ENCODE data around the gene PIGM. TPM values are rescaled to one million over a fixed set of nuclear protein-coding genes. Genes with fewer than 3 reads are reported as not detected.

Gene PIGM
- total and polyA plus RNA-seq, 2 experiments from 2014 or later: 5.0 TPM

GRCh38 chr1:160068225-160068624 is 36.4 kb upstream of the PIGM start:
- Mint-ChIP-seq H3K4me1 (peaks cover 30% of the 10 kb centered on the region), H3K27ac (no peak overlapping the region), H3K27me3 (ENCODE audit: insufficient read depth, low read depth, poor library complexity) (peaks cover 16% of the 10 kb centered on the region), H3K4me3 (no peak overlapping the region), H3K36me3 (ENCODE audit: low read depth) (no peaks in the 10 kb centered on the region), H3K9me3 (no peaks in the 10 kb centered on the region; the same call in 2 of the 3 replicates)
- no peaks in the 10 kb centered on the region for H3K79me2 ChIP-seq (replicated peaks; ENCODE audit: insufficient read depth)
- no peaks in the 10 kb centered on the region for H4K20me1 ChIP-seq (replicated peaks; ENCODE audit: insufficient read depth)
- DNase-seq (ENCODE audit: low spot score) (no peak), ATAC-seq (no peak)
- no peaks in the 10 kb centered on the region for H3K36me3 ChIP-seq (ENCODE audit: insufficient read depth)
- TF ChIP-seq ETS1 (IDR thresholded peaks at IDR 0.05): no peak
- TF ChIP-seq CREB1 (CRISPR knock-in tag; IDR thresholded peaks at IDR 0.05; ENCODE audit: low read depth): no peak
- no peak for TF ChIP-seq ZNF462 (CRISPR knock-in tag; IDR thresholded peaks at IDR 0.05)
- no peak for TF ChIP-seq REST (IDR thresholded peaks at IDR 0.05; ENCODE audit: unreplicated experiment)
- TF ChIP-seq JUNB (IDR thresholded peaks at IDR 0.05; ENCODE audit: unreplicated experiment): no peak
- no peak for TF ChIP-seq STAT1 (IDR thresholded peaks at IDR 0.05; ENCODE audit: unreplicated experiment)
- no peak for TF ChIP-seq EZH2phosphoT487 (IDR thresholded peaks at IDR 0.05; ENCODE audit: unreplicated experiment)
- no peak for TF ChIP-seq EZH2 (IDR thresholded peaks at IDR 0.05; ENCODE audit: low read depth, unreplicated experiment)
- TF ChIP-seq CTCF (conservative IDR thresholded peaks at IDR 0.05; ENCODE audit: low read depth in 2 of 2): no peak
- no peak for TF ChIP-seq ZNF114 (CRISPR knock-in tag; IDR thresholded peaks at IDR 0.05)
- H3K9me2 ChIP-seq (ENCODE audit: insufficient read depth): no peaks in the 10 kb centered on the region
- peaks cover 4% of the 10 kb centered on the region; the same call in 1 of the 2 replicates for H3F3A ChIP-seq (replicated peaks; ENCODE audit: low read depth)
- H3K4me1 ChIP-seq (ENCODE audit: insufficient read depth): peaks cover 21% of the 10 kb centered on the region
- no peak overlapping the region for H3K27ac ChIP-seq (ENCODE audit: low read depth)
- no peak overlapping the region for H3K4me3 ChIP-seq
- no peak overlapping the region for H2AFZ ChIP-seq
- H3K27me3 ChIP-seq (ENCODE audit: insufficient read depth): peaks cover 39% of the 10 kb centered on the region
- no peak overlapping the region for H3K4me2 ChIP-seq

Data from GM23338 (cell line).